HL-60 (cell line): ENCODE data around the gene DNAJC1.

ENCODE experiments used
- DNase-seq, 2 experiments: peaks; one replicate each; pipeline ENCODE4 v3.0.0-alpha.2; 2010 to 2020; ENCODE audit warnings: low read depth in 1 of 2, low spot score in 1 of 2
- H3K27ac ChIP-seq: fragments of 250-450 bp; sonication (Bioruptor Pico); replicated peaks from 2 replicates; pipeline ENCODE4 v1.5.1; 2020; ENCODE audit warnings: mild to moderate bottlenecking, moderate library complexity
- H3K27me3 ChIP-seq: fragments of 250-450 bp; sonication (Bioruptor Pico); 2 replicates; pipeline ENCODE4 v1.5.1; 2021; ENCODE audit warnings: mild to moderate bottlenecking, moderate library complexity; ENCODE audit not compliant: insufficient read depth, poor library complexity, severe bottlenecking
- H3K4me3 ChIP-seq: replicated peaks from 2 replicates; pipeline ENCODE4 v1.5.1; 2011; ENCODE audit warnings: mild to moderate bottlenecking, control low read depth, low read length; ENCODE audit not compliant: insufficient read depth
- GABPA ChIP-seq: IDR thresholded peaks from 2 replicates; pipeline ENCODE4 v1.6.1; 2012; ENCODE audit warnings: low read depth
- POLR2AphosphoS5 ChIP-seq: IDR thresholded peaks from 2 replicates; pipeline ENCODE4 v1.6.1; 2012; ENCODE audit warnings: low read depth
- REST ChIP-seq: IDR thresholded peaks from 2 replicates; pipeline ENCODE4 v1.6.1; 2012; ENCODE audit warnings: low read depth; ENCODE audit not compliant: insufficient replicate concordance
- SPI1 ChIP-seq: IDR thresholded peaks from 2 replicates; pipeline ENCODE4 v1.6.1; 2012; ENCODE audit warnings: low read depth, mild to moderate bottlenecking, borderline replicate concordance
- TF ChIP-seq, protein P1 (sequence below): IDR thresholded peaks from one replicate; pipeline ENCODE4 v1.5.1; 2011; ENCODE audit warnings: low read length, control low read depth, inconsistent platforms; ENCODE audit not compliant: insufficient read depth

DNAJC1 gene

GRCh38 chr10:21904930-21905329 lies 98.6 kb downstream of the DNAJC1 start:
- TF ChIP-seq SPI1 (no peak), REST (no peak), GABPA (no peak), POLR2AphosphoS5 (no peak)
- TF ChIP-seq, protein P1, sequence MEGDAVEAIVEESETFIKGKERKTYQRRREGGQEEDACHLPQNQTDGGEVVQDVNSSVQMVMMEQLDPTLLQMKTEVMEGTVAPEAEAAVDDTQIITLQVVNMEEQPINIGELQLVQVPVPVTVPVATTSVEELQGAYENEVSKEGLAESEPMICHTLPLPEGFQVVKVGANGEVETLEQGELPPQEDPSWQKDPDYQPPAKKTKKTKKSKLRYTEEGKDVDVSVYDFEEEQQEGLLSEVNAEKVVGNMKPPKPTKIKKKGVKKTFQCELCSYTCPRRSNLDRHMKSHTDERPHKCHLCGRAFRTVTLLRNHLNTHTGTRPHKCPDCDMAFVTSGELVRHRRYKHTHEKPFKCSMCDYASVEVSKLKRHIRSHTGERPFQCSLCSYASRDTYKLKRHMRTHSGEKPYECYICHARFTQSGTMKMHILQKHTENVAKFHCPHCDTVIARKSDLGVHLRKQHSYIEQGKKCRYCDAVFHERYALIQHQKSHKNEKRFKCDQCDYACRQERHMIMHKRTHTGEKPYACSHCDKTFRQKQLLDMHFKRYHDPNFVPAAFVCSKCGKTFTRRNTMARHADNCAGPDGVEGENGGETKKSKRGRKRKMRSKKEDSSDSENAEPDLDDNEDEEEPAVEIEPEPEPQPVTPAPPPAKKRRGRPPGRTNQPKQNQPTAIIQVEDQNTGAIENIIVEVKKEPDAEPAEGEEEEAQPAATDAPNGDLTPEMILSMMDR = no peak

DNA sequence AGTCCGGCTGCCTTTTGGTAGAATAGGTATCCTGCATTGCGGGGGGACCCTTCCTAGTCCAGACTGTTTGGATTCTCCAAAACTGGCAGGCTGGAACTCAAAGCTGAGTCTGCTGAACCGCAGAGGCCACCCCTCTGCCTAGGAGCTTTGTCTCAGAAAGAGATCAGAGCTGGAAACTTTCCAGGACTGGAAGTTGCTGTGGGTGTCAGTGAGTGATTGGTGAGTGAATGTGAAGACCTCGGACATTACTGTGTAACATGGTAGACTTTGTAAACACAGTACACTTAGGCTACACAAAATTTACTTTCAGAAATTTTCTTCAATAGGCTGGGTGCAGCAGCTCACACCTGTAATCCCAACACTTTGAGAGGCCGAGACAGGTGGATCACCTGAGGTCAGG lies 103.8 kb downstream of the DNAJC1 start:
- DNase-seq = no peak
- H3K27ac ChIP-seq = no peak overlapping the region
- no peaks in the 10 kb centered on the region for H3K27me3 ChIP-seq
- no peak overlapping the region for H3K4me3 ChIP-seq
- TF ChIP-seq, protein P1 = no peak
- no peak for TF ChIP-seq POLR2AphosphoS5
- TF ChIP-seq GABPA = no peak
- no peak for TF ChIP-seq SPI1
- no peak for TF ChIP-seq REST

More at GRCh38 chr10:21904930-21905329, 98.6 kb downstream of the DNAJC1 start:
- no peak overlapping the region for H3K4me3 ChIP-seq
- H3K27me3 ChIP-seq = no peaks in the 10 kb centered on the region
- DNase-seq = no peak
- H3K27ac ChIP-seq = no peak overlapping the region

DNA sequence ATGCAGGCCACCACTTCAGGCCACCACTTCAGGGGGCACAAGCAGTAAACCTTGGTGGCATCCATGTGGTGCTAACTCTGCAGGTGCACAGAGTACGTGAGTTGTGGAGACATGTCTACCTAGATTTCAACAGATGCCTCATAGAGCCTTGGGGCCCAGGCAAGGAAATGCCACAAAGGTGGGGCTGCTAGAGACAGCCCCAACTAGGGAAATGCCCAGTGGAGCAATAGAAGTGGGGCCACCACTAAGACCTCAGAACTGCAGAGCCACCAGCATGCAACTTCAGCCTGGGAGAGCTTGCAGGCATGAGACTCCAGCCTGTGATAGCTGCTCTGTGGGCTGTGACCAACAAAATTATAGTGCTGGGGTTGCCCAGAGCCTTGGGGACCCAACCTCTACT lies 107.6 kb downstream of the DNAJC1 start:
- DNase-seq = peak in 1 of 2 experiments; percentile 13
- Histone ChIP-seq H3K27me3 (no peaks in the 10 kb centered on the region), H3K27ac (no peak overlapping the region), H3K4me3 (no peak overlapping the region)
- TF ChIP-seq REST (no peak), POLR2AphosphoS5 (no peak), GABPA (no peak), SPI1 (no peak)
- TF ChIP-seq, protein P1 = no peak
